ENCODE measurements around the gene RPP14.

RPP14 gene

GRCh38 chr3:58305882-58306711 lies at the start of gene RPP14, which contains the start of gene HTD2 (continued):
- TF ChIP-seq, protein P1, sequence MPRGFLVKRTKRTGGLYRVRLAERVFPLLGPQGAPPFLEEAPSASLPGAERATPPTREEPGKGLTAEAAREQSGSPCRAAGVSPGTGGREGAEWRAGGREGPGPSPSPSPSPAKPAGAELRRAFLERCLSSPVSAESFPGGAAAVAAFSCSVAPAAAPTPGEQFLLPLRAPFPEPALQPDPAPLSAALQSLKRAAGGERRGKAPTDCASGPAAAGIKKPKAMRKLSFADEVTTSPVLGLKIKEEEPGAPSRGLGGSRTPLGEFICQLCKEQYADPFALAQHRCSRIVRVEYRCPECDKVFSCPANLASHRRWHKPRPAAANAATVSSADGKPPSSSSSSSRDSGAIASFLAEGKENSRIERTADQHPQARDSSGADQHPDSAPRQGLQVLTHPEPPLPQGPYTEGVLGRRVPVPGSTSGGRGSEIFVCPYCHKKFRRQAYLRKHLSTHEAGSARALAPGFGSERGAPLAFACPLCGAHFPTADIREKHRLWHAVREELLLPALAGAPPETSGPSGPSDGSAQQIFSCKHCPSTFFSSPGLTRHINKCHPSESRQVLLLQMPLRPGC (tag by site-specific recombination; IDR thresholded peaks at IDR 0.05): peak; percentile 75
- TF ChIP-seq ZNF529 (tag by site-specific recombination; IDR thresholded peaks at IDR 0.05; ENCODE audit: insufficient replicate concordance) (no peak), RBAK (tag by site-specific recombination; IDR thresholded peaks at IDR 0.05) (no peak), ZNF624 (tag by site-specific recombination; IDR thresholded peaks at IDR 0.05) (no peak), ZNF521 (tag by site-specific recombination; IDR thresholded peaks at IDR 0.05) (no peak), ZNF707 (tag by site-specific recombination; IDR thresholded peaks at IDR 0.05) (no peak), GLIS2 (tag by site-specific recombination; IDR thresholded peaks at IDR 0.05) (peak; percentile 44), ZBTB8A (tag by site-specific recombination; IDR thresholded peaks at IDR 0.05) (peak; percentile 52), SP7 (tag by site-specific recombination; IDR thresholded peaks at IDR 0.05) (peak; percentile 79), ZNF837 (tag by site-specific recombination; IDR thresholded peaks at IDR 0.05) (no peak), ZNF596 (tag by site-specific recombination; IDR thresholded peaks at IDR 0.05) (no peak), ZIC2 (tag by site-specific recombination; IDR thresholded peaks at IDR 0.05) (peak; percentile 23; the same call in 1 of the 2 replicates), ZNF2 (tag by site-specific recombination; IDR thresholded peaks at IDR 0.05) (peak; percentile 75), ZNF843 (tag by site-specific recombination; IDR thresholded peaks at IDR 0.05) (peak; percentile 61), ZNF416 (tag by site-specific recombination; IDR thresholded peaks at IDR 0.05) (no peak), GLI4 (tag by site-specific recombination; IDR thresholded peaks at IDR 0.05) (no peak), ZNF776 (tag by site-specific recombination; IDR thresholded peaks at IDR 0.05; ENCODE audit: borderline replicate concordance) (no peak), TRIM28 (IDR thresholded peaks at IDR 0.05; ENCODE audit: borderline replicate concordance, low read length) (no peak), ZNF354C (tag by site-specific recombination; IDR thresholded peaks at IDR 0.05; ENCODE audit: borderline replicate concordance, low read depth) (no peak), ZNF561 (tag by site-specific recombination; IDR thresholded peaks at IDR 0.05; ENCODE audit: borderline replicate concordance) (peak; percentile 46; the same call in 1 of the 2 replicates), KLF8 (tag by site-specific recombination; IDR thresholded peaks at IDR 0.05) (peak; percentile 91), ZNF37A (tag by site-specific recombination; IDR thresholded peaks at IDR 0.05) (no peak), SCRT2 (tag by site-specific recombination; IDR thresholded peaks at IDR 0.05) (no peak), HOXC10 (CRISPR knock-in tag; IDR thresholded peaks at IDR 0.05) (no peak), SP2 (tag by site-specific recombination; IDR thresholded peaks at IDR 0.05) (peak; percentile 85), ZNF558 (tag by site-specific recombination; IDR thresholded peaks at IDR 0.05) (no peak), OSR2 (tag by site-specific recombination; IDR thresholded peaks at IDR 0.05) (no peak), ZNF223 (tag by site-specific recombination; IDR thresholded peaks at IDR 0.05) (no peak)
- TF ChIP-seq, protein P2, sequence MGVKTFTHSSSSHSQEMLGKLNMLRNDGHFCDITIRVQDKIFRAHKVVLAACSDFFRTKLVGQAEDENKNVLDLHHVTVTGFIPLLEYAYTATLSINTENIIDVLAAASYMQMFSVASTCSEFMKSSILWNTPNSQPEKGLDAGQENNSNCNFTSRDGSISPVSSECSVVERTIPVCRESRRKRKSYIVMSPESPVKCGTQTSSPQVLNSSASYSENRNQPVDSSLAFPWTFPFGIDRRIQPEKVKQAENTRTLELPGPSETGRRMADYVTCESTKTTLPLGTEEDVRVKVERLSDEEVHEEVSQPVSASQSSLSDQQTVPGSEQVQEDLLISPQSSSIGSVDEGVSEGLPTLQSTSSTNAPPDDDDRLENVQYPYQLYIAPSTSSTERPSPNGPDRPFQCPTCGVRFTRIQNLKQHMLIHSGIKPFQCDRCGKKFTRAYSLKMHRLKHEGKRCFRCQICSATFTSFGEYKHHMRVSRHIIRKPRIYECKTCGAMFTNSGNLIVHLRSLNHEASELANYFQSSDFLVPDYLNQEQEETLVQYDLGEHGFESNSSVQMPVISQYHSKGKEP (tag by site-specific recombination; IDR thresholded peaks at IDR 0.05): 0 out of 2 replicates have a peak, but pooled peaks have one; percentile 12
- TF ChIP-seq, protein P3, sequence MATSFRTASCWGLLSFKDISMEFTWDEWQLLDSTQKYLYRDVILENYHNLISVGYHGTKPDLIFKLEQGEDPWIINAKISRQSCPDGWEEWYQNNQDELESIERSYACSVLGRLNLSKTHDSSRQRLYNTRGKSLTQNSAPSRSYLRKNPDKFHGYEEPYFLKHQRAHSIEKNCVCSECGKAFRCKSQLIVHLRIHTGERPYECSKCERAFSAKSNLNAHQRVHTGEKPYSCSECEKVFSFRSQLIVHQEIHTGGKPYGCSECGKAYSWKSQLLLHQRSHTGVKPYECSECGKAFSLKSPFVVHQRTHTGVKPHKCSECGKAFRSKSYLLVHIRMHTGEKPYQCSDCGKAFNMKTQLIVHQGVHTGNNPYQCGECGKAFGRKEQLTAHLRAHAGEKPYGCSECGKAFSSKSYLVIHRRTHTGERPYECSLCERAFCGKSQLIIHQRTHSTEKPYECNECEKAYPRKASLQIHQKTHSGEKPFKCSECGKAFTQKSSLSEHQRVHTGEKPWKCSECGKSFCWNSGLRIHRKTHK (tag by site-specific recombination; IDR thresholded peaks at IDR 0.05): no peak
- TF ChIP-seq, protein P4, sequence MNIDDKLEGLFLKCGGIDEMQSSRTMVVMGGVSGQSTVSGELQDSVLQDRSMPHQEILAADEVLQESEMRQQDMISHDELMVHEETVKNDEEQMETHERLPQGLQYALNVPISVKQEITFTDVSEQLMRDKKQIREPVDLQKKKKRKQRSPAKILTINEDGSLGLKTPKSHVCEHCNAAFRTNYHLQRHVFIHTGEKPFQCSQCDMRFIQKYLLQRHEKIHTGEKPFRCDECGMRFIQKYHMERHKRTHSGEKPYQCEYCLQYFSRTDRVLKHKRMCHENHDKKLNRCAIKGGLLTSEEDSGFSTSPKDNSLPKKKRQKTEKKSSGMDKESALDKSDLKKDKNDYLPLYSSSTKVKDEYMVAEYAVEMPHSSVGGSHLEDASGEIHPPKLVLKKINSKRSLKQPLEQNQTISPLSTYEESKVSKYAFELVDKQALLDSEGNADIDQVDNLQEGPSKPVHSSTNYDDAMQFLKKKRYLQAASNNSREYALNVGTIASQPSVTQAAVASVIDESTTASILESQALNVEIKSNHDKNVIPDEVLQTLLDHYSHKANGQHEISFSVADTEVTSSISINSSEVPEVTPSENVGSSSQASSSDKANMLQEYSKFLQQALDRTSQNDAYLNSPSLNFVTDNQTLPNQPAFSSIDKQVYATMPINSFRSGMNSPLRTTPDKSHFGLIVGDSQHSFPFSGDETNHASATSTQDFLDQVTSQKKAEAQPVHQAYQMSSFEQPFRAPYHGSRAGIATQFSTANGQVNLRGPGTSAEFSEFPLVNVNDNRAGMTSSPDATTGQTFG (tag by site-specific recombination; IDR thresholded peaks at IDR 0.05; ENCODE audit: borderline replicate concordance): no peak
- TF ChIP-seq, protein P5, sequence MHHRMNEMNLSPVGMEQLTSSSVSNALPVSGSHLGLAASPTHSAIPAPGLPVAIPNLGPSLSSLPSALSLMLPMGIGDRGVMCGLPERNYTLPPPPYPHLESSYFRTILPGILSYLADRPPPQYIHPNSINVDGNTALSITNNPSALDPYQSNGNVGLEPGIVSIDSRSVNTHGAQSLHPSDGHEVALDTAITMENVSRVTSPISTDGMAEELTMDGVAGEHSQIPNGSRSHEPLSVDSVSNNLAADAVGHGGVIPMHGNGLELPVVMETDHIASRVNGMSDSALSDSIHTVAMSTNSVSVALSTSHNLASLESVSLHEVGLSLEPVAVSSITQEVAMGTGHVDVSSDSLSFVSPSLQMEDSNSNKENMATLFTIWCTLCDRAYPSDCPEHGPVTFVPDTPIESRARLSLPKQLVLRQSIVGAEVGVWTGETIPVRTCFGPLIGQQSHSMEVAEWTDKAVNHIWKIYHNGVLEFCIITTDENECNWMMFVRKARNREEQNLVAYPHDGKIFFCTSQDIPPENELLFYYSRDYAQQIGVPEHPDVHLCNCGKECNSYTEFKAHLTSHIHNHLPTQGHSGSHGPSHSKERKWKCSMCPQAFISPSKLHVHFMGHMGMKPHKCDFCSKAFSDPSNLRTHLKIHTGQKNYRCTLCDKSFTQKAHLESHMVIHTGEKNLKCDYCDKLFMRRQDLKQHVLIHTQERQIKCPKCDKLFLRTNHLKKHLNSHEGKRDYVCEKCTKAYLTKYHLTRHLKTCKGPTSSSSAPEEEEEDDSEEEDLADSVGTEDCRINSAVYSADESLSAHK (tag by site-specific recombination; IDR thresholded peaks at IDR 0.05): peak; percentile 46; the same call in 1 of the 2 replicates

All from HEK293 (cell line).